ENCODE measurements around the gene GALNT16.

The GALNT16 gene

GRCh38 chr14:69405762-69406161 lies 145.8 kb downstream of the GALNT16 start:
- no peak for DNase-seq (ENCODE audit: low spot score)

All from cerebellar cortex (tissue), 1 donor.